ENCODE data around the gene IL36G. TPM values are rescaled to one million over a fixed set of nuclear protein-coding genes. Genes with fewer than 3 reads are reported as not detected.
"Not testable (repeated sequence)": the region's sequence is repeated elsewhere in the genome, so short reads cannot be mapped to it uniquely, and the experiment has no call there.

Gene IL36G
- total RNA-seq = under 1 TPM in 1 of 2 donors, not detected in 1; 0.31 TPM
- long read RNA-seq = 0 reads

DNA sequence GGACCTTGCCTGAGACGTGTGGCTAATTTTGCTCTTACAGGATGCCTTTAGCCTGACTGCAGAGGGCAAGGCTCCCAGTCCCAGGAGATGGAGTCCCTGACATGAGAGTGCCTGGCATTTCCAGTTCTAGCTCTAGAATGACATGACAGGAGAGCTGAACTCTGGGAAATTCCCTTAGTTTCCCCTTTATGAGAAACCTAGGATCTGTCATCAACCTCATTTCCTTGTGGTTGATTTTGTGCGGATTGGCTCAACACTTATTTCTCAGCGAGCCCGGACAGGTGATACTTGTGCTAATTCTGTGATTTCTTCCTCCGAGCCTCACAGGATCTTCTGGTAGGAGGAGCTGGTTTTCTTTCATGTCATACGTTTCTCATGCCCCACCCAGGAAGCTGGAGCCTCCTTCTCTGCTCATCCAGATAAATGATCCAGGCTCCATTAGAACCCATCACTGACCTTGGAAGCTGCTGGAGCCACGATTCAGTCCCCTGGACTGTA is at the start of gene IL36G:
IL36G (plus strand) TSS at position 448 of the 498 bp plus-strand sequence. CDS start 633 bp downstream, outside the sequence.
- no peak for ATAC-seq
- no peak for DNase-seq
- intact Hi-C loops (cut with DNase I, micrococcal nuclease) = no loop called here

GRCh38 chr2:112933261-112933660 is 44.5 kb upstream of the IL36G start:
- no peak for DNase-seq
- intact Hi-C loops (cut with DNase I, micrococcal nuclease) = no loop called here
- ATAC-seq = no peak

GRCh38 chr2:112934117-112934516 is 43.7 kb upstream of the IL36G start:
- ATAC-seq; DNase-seq; intact Hi-C loops (cut with DNase I, micrococcal nuclease): not testable (repeated sequence)

- no peak for ATAC-seq
- intact Hi-C loops (cut with DNase I, micrococcal nuclease) = no loop called here
- no peak for DNase-seq
Observed at GRCh38 chr2:112936927-112937232, 40.9 kb upstream of the IL36G start.

GRCh38 chr2:112938904-112939303 is 38.9 kb upstream of the IL36G start:
- intact Hi-C loops (cut with DNase I, micrococcal nuclease) = no loop called here
- ATAC-seq (no peak), DNase-seq (no peak)

DNA sequence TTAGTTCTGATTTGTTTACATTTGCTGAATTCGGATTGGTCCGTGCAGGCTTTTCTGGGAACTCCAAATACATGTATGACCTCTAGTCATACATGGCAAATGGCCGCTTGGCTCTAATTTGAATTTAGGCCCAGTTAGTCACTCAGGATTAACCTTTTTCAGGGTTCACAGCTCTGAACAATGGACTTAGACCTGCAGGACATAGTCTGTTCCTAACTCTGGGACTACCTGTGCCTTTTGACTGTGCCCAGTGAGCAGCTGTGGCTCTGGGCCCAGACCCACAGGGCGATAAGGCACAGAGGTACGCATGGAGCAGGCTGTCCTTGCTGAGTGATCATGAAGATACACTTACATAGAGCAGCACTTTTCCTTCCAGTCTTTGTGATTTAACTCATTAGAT is 38.4 kb upstream of the IL36G start:
- ATAC-seq = no peak
- intact Hi-C loops (cut with DNase I, micrococcal nuclease) = no loop called here

GRCh38 chr2:112940859-112941625 is 36.8 kb upstream of the IL36G start:
- ATAC-seq (no peak), DNase-seq (no peak)
- intact Hi-C loops (cut with DNase I, micrococcal nuclease) = loop anchor here in 1 of 2 donors (5.0 kb wide), 1 partner anchor 194 kb away; no protein-coding TSS in a partner anchor

More for the DNA sequence above, 38.4 kb upstream of the IL36G start:
- DNase-seq = no peak

- peak; percentile 80 to 89 for DNase-seq
- peak; percentile 99 for ATAC-seq
- intact Hi-C loops (cut with DNase I, micrococcal nuclease) = loop anchor here in 1 of 2 donors (5.0 kb wide), 1 partner anchor 195 kb away; no protein-coding TSS in a partner anchor
Observed at GRCh38 chr2:112941753-112942653, 35.8 kb upstream of the IL36G start.

- ATAC-seq (peak; percentile 38), DNase-seq (no peak)
- intact Hi-C loops (cut with DNase I, micrococcal nuclease) = loop anchor here in 1 of 2 donors (5.0 kb wide), 1 partner anchor 195 kb away; no protein-coding TSS in a partner anchor
Observed at GRCh38 chr2:112942654-112943002, 35.2 kb upstream of the IL36G start.

DNA sequence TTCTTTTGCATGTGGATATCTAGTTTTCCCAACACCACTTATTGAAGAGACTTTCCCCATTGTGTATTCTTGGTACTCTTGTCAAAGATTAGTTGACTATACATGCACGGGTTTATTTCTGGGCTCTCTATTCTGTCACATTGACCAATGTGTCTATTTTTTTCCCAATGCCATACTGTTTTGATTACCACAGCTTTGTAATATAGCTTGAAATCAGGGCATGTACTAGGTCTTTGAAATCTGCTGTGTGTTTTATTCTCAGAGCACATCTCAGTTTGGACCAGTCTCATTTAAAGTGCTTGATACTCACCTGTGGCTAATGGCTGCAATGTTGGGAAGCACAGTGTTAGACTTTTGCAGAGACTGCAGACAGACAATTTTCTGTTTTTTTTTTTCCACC is 32.8 kb upstream of the IL36G start:
- DNase-seq = no peak
- no peak for ATAC-seq
- intact Hi-C loops (cut with DNase I, micrococcal nuclease) = loop anchor here in 1 of 2 donors (5.0 kb wide), 1 partner anchor 198 kb away; no protein-coding TSS in a partner anchor

DNA sequence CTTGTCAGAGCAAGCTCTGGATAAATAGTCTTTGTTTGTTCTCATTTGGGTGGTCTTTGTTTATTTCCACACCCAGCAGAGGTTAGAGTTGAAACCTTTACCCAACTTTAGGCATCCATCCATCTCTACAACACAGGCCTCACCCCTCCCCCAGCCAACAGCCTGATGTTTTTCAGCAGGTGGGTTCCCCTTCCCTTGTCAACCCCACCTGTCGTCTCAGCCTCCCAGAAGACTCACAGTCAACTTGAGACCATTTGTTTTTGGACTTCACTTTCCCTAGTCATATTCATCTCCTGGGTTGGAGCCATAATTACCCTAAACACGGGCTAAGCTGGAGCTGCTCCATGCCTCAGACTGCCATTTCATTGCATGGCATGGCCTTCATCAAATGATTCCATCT is 31.7 kb upstream of the IL36G start:
- ATAC-seq (no peak), DNase-seq (no peak)
- intact Hi-C loops (cut with DNase I, micrococcal nuclease) = no loop called here

DNA sequence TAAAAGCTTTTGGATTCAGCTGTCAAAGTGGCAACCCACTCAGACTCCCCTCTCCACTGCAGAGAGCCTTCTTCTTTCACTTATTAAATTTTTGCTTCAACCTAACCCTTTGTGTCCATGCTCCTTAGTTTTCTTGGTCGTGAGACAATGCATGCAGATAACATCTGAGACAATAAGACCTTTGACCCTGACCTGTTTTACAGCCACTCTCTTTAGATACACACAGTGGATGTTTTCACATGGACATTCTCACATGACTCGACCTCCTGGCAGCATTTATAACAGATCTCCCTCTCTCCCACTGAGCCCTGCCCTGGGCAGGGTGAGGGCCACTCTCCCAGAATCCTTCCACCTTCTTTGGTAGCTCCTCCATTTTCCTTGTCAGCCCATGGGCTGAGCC is 30.4 kb upstream of the IL36G start:
- intact Hi-C loops (cut with DNase I, micrococcal nuclease) = no loop called here
- DNase-seq (no peak), ATAC-seq (peak; percentile 50)

DNA sequence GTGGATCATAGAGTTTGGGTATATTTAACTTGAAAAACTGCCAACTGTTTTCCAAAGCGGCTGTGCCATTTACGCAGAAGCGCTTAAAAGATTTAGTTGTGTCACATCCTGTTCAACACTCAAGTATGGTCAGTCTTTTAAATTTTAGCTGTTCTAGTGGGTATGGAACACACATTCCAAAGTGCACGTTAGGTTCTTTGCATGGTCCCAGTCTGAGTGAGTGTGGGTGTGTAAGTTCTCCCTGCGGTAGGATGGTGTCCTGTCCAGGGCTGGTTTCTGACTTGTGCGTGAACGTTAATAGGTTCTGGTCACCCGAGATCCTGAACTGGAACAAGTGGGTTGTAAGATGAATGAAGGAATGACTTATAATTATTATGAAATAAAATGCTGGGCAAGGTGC is 28.4 kb upstream of the IL36G start:
- no peak for ATAC-seq

DNA sequence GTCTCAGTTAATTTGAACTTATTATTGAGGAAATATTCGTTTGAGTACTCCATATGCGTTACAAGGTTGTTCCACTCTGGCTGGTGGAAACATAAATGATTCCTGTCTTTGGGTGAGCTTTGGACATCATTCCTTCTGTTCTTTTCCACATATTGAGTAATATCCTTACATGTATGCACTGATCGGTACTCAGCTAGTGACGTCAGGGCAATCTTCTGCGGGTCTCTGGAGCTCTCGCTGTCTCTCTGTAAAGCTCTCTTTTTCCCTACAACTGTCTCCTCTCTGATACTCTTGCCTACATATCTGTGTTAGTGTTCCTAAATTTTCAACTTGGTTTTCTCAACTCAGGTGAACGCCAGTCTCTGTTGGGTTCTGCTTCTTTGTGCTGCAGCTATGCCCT is 23.4 kb upstream of the IL36G start:
- intact Hi-C loops (cut with DNase I, micrococcal nuclease) = no loop called here
- DNase-seq (no peak), ATAC-seq (no peak)

More for the DNA sequence above, 28.4 kb upstream of the IL36G start:
- no peak for DNase-seq
- intact Hi-C loops (cut with DNase I, micrococcal nuclease) = no loop called here

GRCh38 chr2:112957511-112957910 is 20.3 kb upstream of the IL36G start:
- DNase-seq (no peak), ATAC-seq (no peak)
- intact Hi-C loops (cut with DNase I, micrococcal nuclease) = no loop called here

DNA sequence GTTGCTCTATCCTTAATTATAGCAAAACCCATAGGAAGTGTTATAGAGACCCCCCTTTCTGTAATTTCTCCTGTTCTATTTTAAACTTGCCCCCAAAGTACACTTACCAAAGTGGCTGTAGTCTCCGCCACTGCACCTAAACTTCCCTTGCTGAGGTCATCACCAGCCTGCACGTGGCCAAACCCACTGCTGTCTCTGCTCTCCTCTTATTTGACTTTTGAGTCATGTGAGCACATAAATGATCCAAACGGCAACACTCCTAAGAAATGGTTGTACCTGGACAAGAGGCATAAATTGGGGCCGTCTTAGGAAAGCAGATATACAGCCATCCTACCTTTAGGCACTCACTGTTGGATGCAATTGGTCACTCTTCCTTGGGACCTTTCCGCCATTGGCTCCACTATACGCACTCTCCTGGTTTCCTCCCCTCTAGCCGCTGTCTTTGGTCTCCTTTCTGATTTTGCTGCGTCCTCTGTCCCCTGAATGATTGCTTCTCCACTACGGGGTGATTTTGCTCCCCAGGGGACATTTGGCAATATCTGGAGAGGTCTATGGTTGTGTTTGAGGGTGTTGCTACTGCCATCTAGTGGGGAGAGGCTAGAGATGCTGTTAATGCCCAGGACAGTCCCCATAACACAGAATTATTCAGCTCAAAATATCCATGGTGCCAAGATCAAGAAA is 19.2 kb upstream of the IL36G start:
- intact Hi-C loops (cut with DNase I, micrococcal nuclease) = no loop called here
- peak; percentile 81 for ATAC-seq
- peak in 1 of 2 donors; percentile 11 for DNase-seq

GRCh38 chr2:112959109-112959812 is 18.5 kb upstream of the IL36G start:
- intact Hi-C loops (cut with DNase I, micrococcal nuclease) = no loop called here
- DNase-seq (peak in 1 of 2 donors; percentile 31), ATAC-seq (peak; percentile 48)

DNA sequence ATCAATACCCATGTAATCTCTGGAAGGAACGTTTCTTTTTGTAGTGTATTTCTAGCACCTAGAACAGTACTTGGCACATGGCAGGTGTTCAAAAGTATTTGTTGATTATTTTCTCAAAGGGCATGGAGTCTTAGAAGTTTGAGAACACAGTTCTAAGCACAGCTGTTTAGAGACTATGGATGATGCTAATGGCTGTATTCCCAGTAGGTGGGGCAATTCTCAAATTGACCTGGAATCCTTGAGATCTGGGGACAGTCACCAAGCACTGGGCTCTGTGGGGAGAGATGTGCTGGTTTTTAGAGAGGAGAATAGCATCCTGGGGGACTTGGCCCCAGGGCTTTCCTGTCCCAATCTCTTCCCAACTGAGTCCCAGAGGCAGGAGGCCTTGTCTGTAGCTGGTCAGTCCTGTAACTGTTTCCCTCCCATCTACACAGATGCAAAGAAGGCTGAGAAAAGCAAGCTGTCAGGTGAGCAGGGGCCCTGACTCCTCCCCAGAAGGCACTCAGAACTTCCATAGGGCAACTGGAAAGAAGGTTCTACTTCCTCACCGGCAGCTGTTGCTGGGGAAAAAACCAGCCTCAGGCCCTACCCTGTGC is 17.5 kb upstream of the IL36G start:
- no peak for DNase-seq
- intact Hi-C loops (cut with DNase I, micrococcal nuclease) = no loop called here
- ATAC-seq = no peak
